Measurements from ENCODE around the gene DCST2. TPM values are rescaled to one million over a fixed set of nuclear protein-coding genes. Genes with fewer than 3 reads are reported as not detected.
A peak's percentile ranks its signal among the peaks of the same experiment; 100 is the strongest.

DCST2 gene
- total and polyA plus RNA-seq, 9 of the 15 experiments (the other 6 are each of a cell fraction or from before 2014, with no cell fraction given) = 0.09 to 0.49 (median 0.11) TPM; not detected in 3

DNA sequence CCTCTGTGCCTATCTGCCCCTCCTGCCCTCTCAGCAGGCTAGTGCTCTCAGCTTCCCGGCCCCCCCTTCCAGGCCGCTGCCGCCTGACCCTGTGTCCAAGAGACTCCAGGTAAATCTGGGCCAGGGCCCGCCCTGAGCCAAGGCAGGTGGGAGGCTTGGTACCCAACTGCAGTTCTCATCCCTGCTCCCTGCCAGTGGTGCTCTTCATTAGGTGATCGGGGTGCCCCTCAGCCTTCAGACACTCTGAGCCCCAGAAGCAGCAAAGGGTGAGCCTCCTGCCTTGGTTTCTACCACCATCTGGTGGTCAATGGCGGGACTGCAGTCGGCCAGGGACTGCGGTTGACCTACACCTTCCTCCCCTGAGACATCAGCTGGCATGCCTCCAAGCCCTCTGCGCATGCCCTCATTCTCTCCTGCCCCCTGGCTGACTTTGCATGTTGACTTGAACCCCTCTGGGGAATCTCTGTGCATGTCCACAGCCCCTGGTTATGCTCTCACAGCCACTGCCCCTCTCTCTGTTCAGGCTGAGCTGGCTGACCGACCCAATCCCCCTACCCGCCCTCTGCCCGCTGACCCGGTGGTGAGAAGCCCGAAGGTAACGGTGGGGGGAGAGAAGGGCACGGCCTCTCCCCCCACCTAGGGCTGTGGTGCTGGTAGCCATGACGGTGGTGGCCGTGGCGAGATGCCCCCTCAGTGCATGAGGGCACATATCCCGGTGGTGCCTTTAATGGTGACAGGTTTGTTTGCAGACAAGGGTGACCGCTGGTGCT is 28.0 kb upstream of the DCST2 start (continued):
- no peak for TF ChIP-seq TRIM25 (IDR thresholded peaks at IDR 0.05; ENCODE audit: borderline replicate concordance)
- 0 out of 2 replicates have a peak, but pooled peaks have one; percentile 27 for TF ChIP-seq FOXP4 (CRISPR knock-in tag; IDR thresholded peaks at IDR 0.05; ENCODE audit: borderline replicate concordance)
- no peak for TF ChIP-seq STAT5B (CRISPR knock-in tag; IDR thresholded peaks at IDR 0.05)
- TF ChIP-seq POLR2H (tag; IDR thresholded peaks at IDR 0.05; ENCODE audit: low read depth) = no peak
- peak in 1 of 2 experiments; percentile 40; a peak in 1 of 4 replicates for TF ChIP-seq SRF (CRISPR knock-in tag; IDR thresholded peaks at IDR 0.05)
- no peak for TF ChIP-seq NCOR1 (IDR thresholded peaks at IDR 0.05)
- TF ChIP-seq PCBP1 (IDR thresholded peaks at IDR 0.05; ENCODE audit: low read depth, low read length, poor library complexity, severe bottlenecking) = no peak
- TF ChIP-seq ESRRA (IDR thresholded peaks at IDR 0.05; ENCODE audit: borderline replicate concordance, low read depth) = peak; percentile 87
- no peak for TF ChIP-seq ZNF239 (CRISPR knock-in tag; IDR thresholded peaks at IDR 0.05)
- TF ChIP-seq MTF1 (CRISPR knock-in tag; IDR thresholded peaks at IDR 0.05; ENCODE audit: borderline replicate concordance) = no peak
- no peak for TF ChIP-seq ZFPM2 (CRISPR knock-in tag; IDR thresholded peaks at IDR 0.05)
- no peak for TF ChIP-seq MEF2D (tag; conservative IDR thresholded peaks at IDR 0.05; ENCODE audit: low read depth)
- TF ChIP-seq POLR3A (IDR thresholded peaks at IDR 0.05; ENCODE audit: borderline replicate concordance, extremely low read depth, insufficient read depth, insufficient read length) = no peak
- peak; percentile 47; the same call in 1 of the 2 replicates for TF ChIP-seq POLR2G (IDR thresholded peaks at IDR 0.05; ENCODE audit: low read depth, low read length)
- no peak for TF ChIP-seq ZMIZ1 (IDR thresholded peaks at IDR 0.05; ENCODE audit: low read depth in 2 of 2, low read length in 2 of 2)
- TF ChIP-seq, protein P1, sequence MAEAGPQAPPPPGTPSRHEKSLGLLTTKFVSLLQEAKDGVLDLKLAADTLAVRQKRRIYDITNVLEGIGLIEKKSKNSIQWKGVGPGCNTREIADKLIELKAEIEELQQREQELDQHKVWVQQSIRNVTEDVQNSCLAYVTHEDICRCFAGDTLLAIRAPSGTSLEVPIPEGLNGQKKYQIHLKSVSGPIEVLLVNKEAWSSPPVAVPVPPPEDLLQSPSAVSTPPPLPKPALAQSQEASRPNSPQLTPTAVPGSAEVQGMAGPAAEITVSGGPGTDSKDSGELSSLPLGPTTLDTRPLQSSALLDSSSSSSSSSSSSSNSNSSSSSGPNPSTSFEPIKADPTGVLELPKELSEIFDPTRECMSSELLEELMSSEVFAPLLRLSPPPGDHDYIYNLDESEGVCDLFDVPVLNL (CRISPR knock-in tag; IDR thresholded peaks at IDR 0.05; ENCODE audit: low read depth) = 0 out of 2 replicates have a peak, but pooled peaks have one; percentile 24
- TF ChIP-seq CTBP1 (IDR thresholded peaks at IDR 0.05; ENCODE audit: borderline replicate concordance) = peak; percentile 68; the same call in 1 of the 2 replicates

Data from K562 (cell line).